Lung (tissue), 12 donors: ENCODE data around the gene NUDT4. TPM values are rescaled to one million over a fixed set of nuclear protein-coding genes. Genes with fewer than 3 reads are reported as not detected.

ENCODE experiments used
- ATAC-seq: fragments of 200-7000 bp; cut with Tn5 transposase; one replicate; pipeline ENCODE4 v1.9.1; 2020; ENCODE audit warnings: moderate number of reproducible peaks; ENCODE audit not compliant: insufficient read depth, low FRiP score
- DNase-seq, 3 donors: peaks; one replicate each; pipeline ENCODE4 v3.0.0-alpha.2; 2013 to 2017
- H3K27ac ChIP-seq, 2 donors: one replicate each; pipeline ENCODE4 v1.5.1; 2013; ENCODE audit warnings: mild to moderate bottlenecking in 2 of 2, moderate library complexity in 2 of 2, control low read depth in 1 of 2, inconsistent platforms in 1 of 2, low read depth in 1 of 2, low read length in 1 of 2
- H3K27me3 ChIP-seq, 3 donors: one replicate each; pipeline ENCODE4 v1.5.1; 2013; ENCODE audit warnings: low read length in 2 of 3; ENCODE audit not compliant: control insufficient read depth in 3 of 3, insufficient read depth in 3 of 3
- H3K36me3 ChIP-seq, 4 donors: one replicate each; pipeline ENCODE4 v1.5.1; 2013; ENCODE audit warnings: low read length in 4 of 4, mild to moderate bottlenecking in 1 of 4, moderate library complexity in 1 of 4; ENCODE audit not compliant: control insufficient read depth in 4 of 4, insufficient read depth in 4 of 4
- H3K4me1 ChIP-seq, 5 donors: one replicate each; pipeline ENCODE4 v1.5.1; 2013; ENCODE audit warnings: low read length in 5 of 5, mild to moderate bottlenecking in 2 of 5, moderate library complexity in 1 of 5; ENCODE audit not compliant: control insufficient read depth in 5 of 5, insufficient read depth in 5 of 5
- H3K4me3 ChIP-seq: one replicate; pipeline ENCODE4 v1.5.1; 2013; ENCODE audit warnings: mild to moderate bottlenecking, control low read depth, moderate library complexity
- H3K9ac ChIP-seq, 2 donors: one replicate each; pipeline ENCODE4 v1.5.1; 2013; ENCODE audit warnings: low read length in 2 of 2, control low read depth in 1 of 2; ENCODE audit not compliant: insufficient read depth in 1 of 2
- H3K9me3 ChIP-seq, 4 donors: one replicate each; pipeline ENCODE4 v1.5.1; 2013; ENCODE audit warnings: low read length in 3 of 4, mild to moderate bottlenecking in 1 of 4, moderate library complexity in 1 of 4; ENCODE audit not compliant: control insufficient read depth in 4 of 4, insufficient read depth in 3 of 4
- CTCF ChIP-seq: IDR thresholded peaks from 2 replicates; pipeline ENCODE4 v1.5.1; 2012; ENCODE audit warnings: mild to moderate bottlenecking; ENCODE audit errors: control extremely low read depth, extremely low read depth
- WGBS, 2 donors: extraction: QIAGEN DNeasy Blood & Tissue Kit; methylation state at CpG; one replicate each; pipeline ENCODE4 v1.1.7; 2013; 5-methylcytosine and 5-hydroxymethylcytosine counted together
- polyA plus RNA-seq, 2 donors: library from polyadenylated mRNA; stranded (reverse); fragments of 200-250 nt; gene quantifications; one replicate each; pipeline ENCODE4 v1.2.1, GENCODE V29; 2013
- total RNA-seq, 2 donors: library from RNA; depleted of rRNA in 1 of 2; stranded (reverse); fragments of >200 nt in 1 of 2; gene quantifications; one replicate each; pipeline ENCODE4 v1.2.1, GENCODE V29; 2014 to 2021
- donor health status: control.
- donor health status: control.
- donor health status: Bipolar disorder and iron deficiency.
- donor health status: healthy.
- donor health status: DM: yes; HTN: yes; CAD: no.

Gene NUDT4
- total and polyA plus RNA-seq, 4 donors: 20.8 to 102 (median 39.3) TPM

DNA sequence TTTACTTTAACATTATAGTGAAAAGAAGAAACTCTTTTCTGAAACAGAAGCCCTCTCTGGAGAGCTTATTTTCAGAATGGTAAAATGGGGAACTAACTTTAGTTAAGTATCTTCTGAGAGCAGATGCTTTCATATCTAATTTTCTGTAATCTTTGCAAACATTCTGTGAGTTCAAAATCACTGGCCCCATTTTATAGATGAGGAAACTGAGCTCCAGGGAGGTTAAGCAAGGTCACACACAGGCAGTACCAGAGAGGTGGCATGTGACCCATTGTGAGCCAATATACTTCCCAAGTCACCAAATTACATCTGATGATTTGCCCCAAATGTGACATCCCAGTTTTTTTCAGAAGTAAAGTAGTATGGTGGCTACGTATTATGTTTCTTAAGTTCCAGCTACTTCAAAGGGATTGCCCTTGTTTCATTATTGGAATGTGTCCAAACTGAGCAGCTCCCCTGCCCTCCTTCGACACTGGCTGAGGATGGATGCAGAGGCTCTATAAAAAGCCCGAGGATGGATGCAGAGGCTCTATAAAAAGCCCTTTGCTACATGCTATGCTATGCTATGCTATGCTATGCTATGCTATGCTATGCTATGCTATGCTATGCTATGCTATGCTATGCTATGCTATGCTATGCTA lies 36.2 kb upstream of the NUDT4 start:
- no peaks in the 10 kb centered on the region for H3K27me3 ChIP-seq
- H3K9ac ChIP-seq: no peak overlapping the region
- no peak for ATAC-seq
- peak in 1 of 3 donors; percentile 22 for DNase-seq
- H3K9me3 ChIP-seq: no peaks in the 10 kb centered on the region
- no peak overlapping the region for H3K4me3 ChIP-seq
- no peak for TF ChIP-seq CTCF
- H3K4me1 ChIP-seq: peaks cover 0 to 4% (median 0%) of the 10 kb centered on the region in 5 donors
- WGBS, 2 donors: 75 to 83% methylated on average over 3 of the region's 3 CpGs
- H3K36me3 ChIP-seq: no peaks in the 10 kb centered on the region
- no peak overlapping the region for H3K27ac ChIP-seq

DNA sequence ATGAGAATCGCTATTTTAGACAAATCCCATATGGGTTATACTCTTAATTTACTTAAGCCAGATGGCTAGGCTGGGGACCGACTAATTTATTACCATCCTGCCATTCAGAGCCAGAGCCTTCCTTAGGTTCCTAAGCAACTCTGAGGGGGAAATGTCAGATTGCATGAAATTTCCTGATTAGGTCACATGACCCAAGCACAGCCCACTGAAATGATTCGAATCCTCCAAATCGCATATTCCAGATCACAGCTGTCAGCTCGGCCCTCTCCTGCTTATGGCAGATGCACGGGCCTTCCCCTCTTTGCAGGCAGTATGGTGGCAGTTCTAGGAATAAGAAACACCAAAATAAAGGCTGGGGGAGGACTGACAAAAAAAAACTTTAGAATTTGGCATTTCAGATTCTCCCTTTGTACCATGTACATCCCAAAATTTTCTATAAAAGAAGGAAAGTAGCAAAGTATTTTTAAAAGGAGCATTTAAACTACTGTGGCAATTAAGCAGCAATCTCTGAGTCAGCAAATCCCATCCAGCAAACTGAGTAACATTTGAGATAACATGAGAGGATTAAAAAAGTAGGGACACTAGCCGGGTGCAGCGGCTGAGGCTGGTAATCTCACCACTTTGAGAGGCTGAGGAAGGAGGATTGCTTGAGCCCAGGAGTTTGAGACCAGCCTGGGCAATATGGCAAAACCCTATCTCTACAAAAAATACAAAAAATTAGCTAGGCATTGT lies 30.5 kb upstream of the NUDT4 start:
- H3K9me3 ChIP-seq: no peaks in the 10 kb centered on the region
- H3K9ac ChIP-seq: no peak overlapping the region
- ATAC-seq: no peak
- WGBS, 2 donors: 68 to 71% methylated on average over 8 of the region's 8 CpGs
- peaks cover 0 to 3% (median 0%) of the 10 kb centered on the region in 5 donors for H3K4me1 ChIP-seq
- H3K36me3 ChIP-seq: no peaks in the 10 kb centered on the region
- no peak overlapping the region for H3K27ac ChIP-seq
- peak in 2 of 3 donors; percentile 24 to 26 for DNase-seq
- no peaks in the 10 kb centered on the region for H3K27me3 ChIP-seq
- H3K4me3 ChIP-seq: no peak overlapping the region
- no peak for TF ChIP-seq CTCF

DNA sequence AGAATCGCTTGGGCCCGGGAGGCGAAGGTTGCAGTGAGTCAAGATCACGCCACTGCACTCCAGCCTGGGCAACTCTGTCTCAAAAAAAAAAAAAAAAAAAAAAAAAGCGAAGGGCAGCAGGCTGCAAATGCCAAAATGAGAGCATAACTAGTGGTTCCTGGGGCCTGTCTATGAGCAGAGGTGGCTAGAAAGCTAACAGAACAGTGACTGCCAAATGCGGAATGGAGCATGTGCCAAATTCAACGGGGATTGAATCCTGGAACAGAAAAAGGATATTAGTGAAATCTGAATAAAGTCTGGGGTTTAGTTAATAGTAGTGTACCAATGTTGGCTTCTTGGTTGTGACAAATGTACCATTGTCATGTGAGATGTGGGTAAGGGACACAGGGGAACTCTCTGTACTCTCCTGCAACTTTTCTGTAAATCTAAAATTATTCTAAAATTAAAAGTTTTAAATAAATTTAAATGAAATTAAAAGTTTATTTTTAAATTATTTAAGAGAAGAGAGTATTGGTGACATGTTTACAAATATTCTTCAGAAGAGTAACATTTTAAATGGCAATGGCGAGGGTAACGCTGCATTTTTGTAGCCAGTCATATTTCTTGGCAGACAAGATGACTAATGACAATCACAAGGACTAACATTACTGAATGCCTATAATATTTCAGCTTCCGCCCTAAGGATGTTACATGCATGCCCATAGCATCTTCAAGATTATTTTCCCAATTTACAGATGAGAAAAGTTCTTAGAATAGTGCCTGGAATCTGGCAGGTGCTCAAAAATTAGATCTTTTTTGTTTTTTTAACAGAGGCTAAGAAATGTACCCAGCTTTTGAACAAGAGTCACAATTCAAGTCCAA lies 28.9 kb upstream of the NUDT4 start:
- H3K36me3 ChIP-seq: no peaks in the 10 kb centered on the region
- H3K9me3 ChIP-seq: peaks cover 0 to 3% (median 0%) of the 10 kb centered on the region in 4 donors
- peaks cover 0 to 3% (median 0%) of the 10 kb centered on the region in 5 donors for H3K4me1 ChIP-seq
- 91% methylated on average over 10 of the region's 10 CpGs for WGBS, 2 donors
- no peak overlapping the region for H3K27ac ChIP-seq
- no peak for ATAC-seq
- H3K4me3 ChIP-seq: no peak overlapping the region
- no peak for TF ChIP-seq CTCF
- no peaks in the 10 kb centered on the region for H3K27me3 ChIP-seq
- DNase-seq: peak in 1 of 3 donors; percentile 45
- no peak overlapping the region for H3K9ac ChIP-seq
